ENCODE results near the gene COL16A1. TPM values are rescaled to one million over a fixed set of nuclear protein-coding genes. Genes with fewer than 3 reads are reported as not detected.

COL16A1 gene
- total RNA-seq, 1 experiment from 2014 or later: 0.50 TPM

DNA sequence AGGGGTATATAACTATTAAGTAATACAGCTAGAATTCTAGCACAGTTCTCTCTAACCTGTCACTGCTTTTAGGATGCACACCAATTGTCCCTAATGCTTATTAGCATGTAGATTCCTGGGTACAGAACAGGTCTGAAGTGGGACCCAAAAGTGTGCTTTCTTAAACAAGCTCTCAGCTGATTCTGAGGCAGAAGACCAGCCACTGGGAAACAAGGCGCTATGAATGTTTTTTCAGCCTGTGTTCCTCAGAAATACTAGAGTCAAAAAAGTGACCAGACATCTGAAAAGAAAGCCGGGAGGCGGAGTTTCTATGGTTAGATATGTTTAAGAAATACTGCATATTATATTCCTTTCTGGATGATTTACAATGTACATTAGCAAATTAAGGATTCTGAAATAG, 60.9 kb downstream of the COL16A1 start:
- no peak overlapping the region for H3K4me3 ChIP-seq (ENCODE audit: low read depth, low read length)
- Mint-ChIP-seq H3K27ac (ENCODE audit: unreplicated experiment) (no peak overlapping the region), H3K4me3 (ENCODE audit: unreplicated experiment) (no peak overlapping the region)

GRCh38 chr1:31642366-31642765, 61.5 kb downstream of the COL16A1 start:
- no peak overlapping the region for H3K4me3 ChIP-seq (ENCODE audit: low read depth, low read length)
- Mint-ChIP-seq H3K27me3 (ENCODE audit: insufficient read depth, unreplicated experiment) (no peaks in the 10 kb centered on the region), H3K36me3 (ENCODE audit: insufficient read depth, unreplicated experiment) (peaks cover 17% of the 10 kb centered on the region), H3K27ac (ENCODE audit: unreplicated experiment) (no peak overlapping the region), H3K9me3 (ENCODE audit: unreplicated experiment) (no peaks in the 10 kb centered on the region), H3K4me3 (ENCODE audit: unreplicated experiment) (no peak overlapping the region), H3K4me1 (ENCODE audit: low read depth, unreplicated experiment) (no peaks in the 10 kb centered on the region)
- ChIA-PET POLR2A (interaction anchor here (0.5 kb wide), 1 partner anchor 8 kb away, joined by 3 read pairs; no protein-coding TSS in a partner anchor), CTCF (no interaction called here)
- H3K27me3 ChIP-seq (replicated peaks; ENCODE audit: control insufficient read depth, insufficient read depth, low read length): no peaks in the 10 kb centered on the region
- BruUV-seq (replicated peaks): no TSS peak
- TF ChIP-seq, protein P1, sequence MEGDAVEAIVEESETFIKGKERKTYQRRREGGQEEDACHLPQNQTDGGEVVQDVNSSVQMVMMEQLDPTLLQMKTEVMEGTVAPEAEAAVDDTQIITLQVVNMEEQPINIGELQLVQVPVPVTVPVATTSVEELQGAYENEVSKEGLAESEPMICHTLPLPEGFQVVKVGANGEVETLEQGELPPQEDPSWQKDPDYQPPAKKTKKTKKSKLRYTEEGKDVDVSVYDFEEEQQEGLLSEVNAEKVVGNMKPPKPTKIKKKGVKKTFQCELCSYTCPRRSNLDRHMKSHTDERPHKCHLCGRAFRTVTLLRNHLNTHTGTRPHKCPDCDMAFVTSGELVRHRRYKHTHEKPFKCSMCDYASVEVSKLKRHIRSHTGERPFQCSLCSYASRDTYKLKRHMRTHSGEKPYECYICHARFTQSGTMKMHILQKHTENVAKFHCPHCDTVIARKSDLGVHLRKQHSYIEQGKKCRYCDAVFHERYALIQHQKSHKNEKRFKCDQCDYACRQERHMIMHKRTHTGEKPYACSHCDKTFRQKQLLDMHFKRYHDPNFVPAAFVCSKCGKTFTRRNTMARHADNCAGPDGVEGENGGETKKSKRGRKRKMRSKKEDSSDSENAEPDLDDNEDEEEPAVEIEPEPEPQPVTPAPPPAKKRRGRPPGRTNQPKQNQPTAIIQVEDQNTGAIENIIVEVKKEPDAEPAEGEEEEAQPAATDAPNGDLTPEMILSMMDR (IDR thresholded peaks at IDR 0.05; ENCODE audit: insufficient read depth in 1 of 2, low read depth in 1 of 2, low read length in 1 of 2, severe bottlenecking in 1 of 2, unreplicated experiment in 1 of 2): no peak
- DNase-seq: no peak
- 0 out of 2 replicates have a peak, but pooled peaks cover 4% of the 10 kb centered on the region for H3K4me1 ChIP-seq
- H3K36me3 ChIP-seq (ENCODE audit: control insufficient read depth, insufficient read depth, low read length): no peaks in the 10 kb centered on the region
- intact Hi-C loops (cut with micrococcal nuclease; ENCODE audit: unreplicated experiment): no loop called here
- H3K9me3 ChIP-seq: no peaks in the 10 kb centered on the region

More for the DNA sequence above, 60.9 kb downstream of the COL16A1 start:
- CTCF ChIA-PET: no interaction called here
- H3K36me3 ChIP-seq (ENCODE audit: control insufficient read depth, insufficient read depth, low read length): no peaks in the 10 kb centered on the region
- intact Hi-C loops (cut with micrococcal nuclease; ENCODE audit: unreplicated experiment): no loop called here
- no peak for DNase-seq
- TF ChIP-seq, protein P1 (IDR thresholded peaks at IDR 0.05; ENCODE audit: insufficient read depth in 1 of 2, low read depth in 1 of 2, low read length in 1 of 2, severe bottlenecking in 1 of 2, unreplicated experiment in 1 of 2): no peak
- POLR2A ChIA-PET: no interaction called here
- no peaks in the 10 kb centered on the region for H3K4me1 Mint-ChIP-seq (ENCODE audit: low read depth, unreplicated experiment)
- 0 out of 2 replicates have a peak, but pooled peaks cover 4% of the 10 kb centered on the region for H3K4me1 ChIP-seq
- H3K27me3 Mint-ChIP-seq (ENCODE audit: insufficient read depth, unreplicated experiment): no peaks in the 10 kb centered on the region
- no peaks in the 10 kb centered on the region for H3K9me3 ChIP-seq
- H3K9me3 Mint-ChIP-seq (ENCODE audit: unreplicated experiment): no peaks in the 10 kb centered on the region
- no TSS peak for BruUV-seq (replicated peaks)
- no peaks in the 10 kb centered on the region for H3K27me3 ChIP-seq (replicated peaks; ENCODE audit: control insufficient read depth, insufficient read depth, low read length)
- peaks cover 17% of the 10 kb centered on the region for H3K36me3 Mint-ChIP-seq (ENCODE audit: insufficient read depth, unreplicated experiment)

DNA sequence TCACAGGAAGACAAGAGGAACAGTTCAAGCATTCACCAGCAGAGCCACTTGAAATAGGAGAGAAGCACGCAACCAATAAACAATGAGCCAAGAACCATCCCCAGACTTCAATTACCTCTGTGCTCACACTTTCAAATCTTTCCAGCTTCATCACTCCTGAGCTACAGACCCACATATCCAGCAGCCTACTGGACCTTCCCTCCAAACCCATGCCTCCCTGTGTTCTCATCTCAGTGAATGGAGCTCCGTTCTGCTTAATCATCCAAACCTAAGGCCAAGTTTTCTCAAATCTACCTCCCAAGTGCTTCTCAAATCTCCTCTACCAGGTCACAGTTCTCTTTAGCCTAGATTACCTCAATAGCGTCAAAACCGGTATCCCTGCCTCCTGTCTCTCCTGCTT, 62.9 kb downstream of the COL16A1 start:
- POLR2A ChIA-PET: no interaction called here
- H3K4me3 Mint-ChIP-seq (ENCODE audit: unreplicated experiment): no peak overlapping the region
- DNase-seq: no peak
- no TSS peak for BruUV-seq (replicated peaks)
- TF ChIP-seq, protein P1 (IDR thresholded peaks at IDR 0.05; ENCODE audit: insufficient read depth in 1 of 2, low read depth in 1 of 2, low read length in 1 of 2, severe bottlenecking in 1 of 2, unreplicated experiment in 1 of 2): no peak
- H3K9me3 Mint-ChIP-seq (ENCODE audit: unreplicated experiment): no peaks in the 10 kb centered on the region
- H3K4me1 ChIP-seq: 0 out of 2 replicates have a peak, but pooled peaks cover 4% of the 10 kb centered on the region
- CTCF ChIA-PET: no interaction called here
- H3K9me3 ChIP-seq: no peaks in the 10 kb centered on the region
- no peaks in the 10 kb centered on the region for H3K27me3 Mint-ChIP-seq (ENCODE audit: insufficient read depth, unreplicated experiment)
- H3K36me3 Mint-ChIP-seq (ENCODE audit: insufficient read depth, unreplicated experiment): peaks cover 16% of the 10 kb centered on the region
- no peaks in the 10 kb centered on the region for H3K4me1 Mint-ChIP-seq (ENCODE audit: low read depth, unreplicated experiment)
- H3K27ac Mint-ChIP-seq (ENCODE audit: unreplicated experiment): no peak overlapping the region
- no peaks in the 10 kb centered on the region for H3K36me3 ChIP-seq (ENCODE audit: control insufficient read depth, insufficient read depth, low read length)
- H3K27me3 ChIP-seq (replicated peaks; ENCODE audit: control insufficient read depth, insufficient read depth, low read length): no peaks in the 10 kb centered on the region
- H3K4me3 ChIP-seq (ENCODE audit: low read depth, low read length): no peak overlapping the region
- intact Hi-C loops (cut with micrococcal nuclease; ENCODE audit: unreplicated experiment): no loop called here

Measured in Caco-2 (cell line).